GM21528 (cell line): Measurements from ENCODE around the gene KRTAP1-1.
"Not testable (repeated sequence)": the region's sequence is repeated elsewhere in the genome, so short reads cannot be mapped to it uniquely, and the experiment has no call there.

Experiments
- ATAC-seq: cut with Tn5 transposase; IDR thresholded peaks from one replicate; pipeline ENCODE4 v1.9.1; 2021; ENCODE audit warnings: mild to moderate bottlenecking, moderate library complexity; ENCODE audit not compliant: unreplicated experiment, low FRiP score

Gene KRTAP1-1

DNA sequence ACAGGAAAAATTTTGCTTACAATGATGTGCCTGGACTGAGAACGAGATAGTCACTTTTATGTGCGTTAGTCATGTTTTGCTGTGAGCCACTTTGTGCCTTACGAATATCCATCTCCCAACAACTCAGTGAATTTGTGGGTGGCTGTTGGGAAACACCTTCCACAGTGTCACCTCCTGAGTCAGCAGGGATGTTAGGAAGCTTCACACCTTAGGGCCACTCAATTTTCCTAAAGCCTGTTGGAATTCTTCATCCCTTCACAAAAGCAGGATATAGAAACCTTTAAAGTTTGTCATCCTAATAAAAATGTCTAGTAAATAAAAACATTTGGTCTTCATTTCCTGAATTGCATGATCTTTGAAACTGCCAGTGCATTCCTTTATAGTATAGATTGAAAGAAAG is 28.1 kb downstream of the KRTAP1-1 start:
- no peak for ATAC-seq

DNA sequence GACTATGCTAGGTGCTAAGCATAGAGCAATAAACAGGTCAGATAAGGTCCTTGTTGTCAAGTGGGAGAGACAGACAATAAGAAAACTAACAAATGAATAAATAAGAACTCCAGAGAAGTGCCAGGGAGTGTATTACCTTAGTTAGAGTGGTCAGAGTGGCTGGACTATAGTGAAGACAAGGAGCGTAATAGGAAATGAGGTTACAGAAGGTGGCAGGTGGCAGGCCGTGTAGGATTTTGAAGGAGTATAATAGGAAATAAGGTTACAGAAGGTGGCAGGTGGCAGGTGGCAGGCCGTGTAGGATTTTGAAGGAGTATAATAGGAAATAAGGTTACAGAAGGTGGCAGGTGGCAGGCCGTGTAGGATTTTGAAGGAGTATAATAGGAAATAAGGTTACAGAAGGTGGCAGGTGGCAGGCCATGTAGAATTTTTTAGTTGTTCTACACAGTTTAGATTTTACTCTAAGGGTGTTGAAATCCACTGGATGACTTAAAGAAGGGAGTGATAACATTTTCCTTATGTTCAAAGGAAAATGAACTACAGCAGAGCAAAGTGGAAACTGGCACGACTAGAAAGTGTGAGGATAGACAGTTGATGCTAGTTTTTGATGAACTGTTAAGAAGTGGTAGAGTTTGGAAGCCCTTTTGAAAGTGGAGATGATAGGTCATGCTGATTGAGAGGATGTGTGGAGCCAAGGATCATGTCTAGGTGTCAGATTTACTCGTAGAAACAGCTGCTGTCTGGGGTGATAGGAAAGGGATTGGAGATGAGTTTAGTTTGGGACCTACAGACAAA is 28.7 kb downstream of the KRTAP1-1 start:
- ATAC-seq = no peak

DNA sequence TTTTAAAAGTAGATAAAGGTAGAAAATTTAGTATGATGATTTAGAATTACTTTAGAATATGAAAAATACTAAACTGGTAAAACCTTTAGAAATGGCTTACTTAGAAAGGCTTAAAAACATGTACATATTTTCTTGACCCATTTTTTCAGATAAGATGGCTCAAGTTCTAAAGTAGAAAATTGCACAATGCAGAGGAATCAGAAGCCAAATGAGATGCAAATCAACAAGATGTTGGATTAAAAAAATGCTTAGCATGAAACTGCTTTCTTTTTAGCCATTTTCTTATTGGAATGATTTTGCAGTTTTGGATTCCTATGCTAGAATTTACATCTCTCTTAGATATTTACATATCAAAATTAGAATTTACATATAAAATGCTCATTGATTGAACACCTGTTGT is 30.8 kb downstream of the KRTAP1-1 start:
- no peak for ATAC-seq

DNA sequence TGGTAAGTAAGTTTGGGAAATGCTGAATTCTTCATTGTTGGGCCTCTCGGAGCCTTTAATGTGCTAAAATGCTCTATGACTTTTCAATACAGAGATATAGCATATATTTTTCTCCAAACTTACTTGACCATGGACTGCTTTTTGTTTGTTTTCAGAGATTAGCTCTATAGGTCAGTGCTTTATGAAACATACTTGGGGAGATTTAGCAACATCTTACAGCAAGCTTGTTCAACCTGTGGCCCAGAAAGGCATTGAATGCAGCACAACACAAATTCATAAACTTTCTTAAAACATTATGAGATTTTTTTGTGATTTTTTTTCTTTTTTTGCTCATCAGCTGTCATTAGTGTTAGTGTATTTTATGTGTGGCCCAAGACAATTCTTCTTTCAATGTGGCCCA is 31.3 kb downstream of the KRTAP1-1 start:
- no peak for ATAC-seq

DNA sequence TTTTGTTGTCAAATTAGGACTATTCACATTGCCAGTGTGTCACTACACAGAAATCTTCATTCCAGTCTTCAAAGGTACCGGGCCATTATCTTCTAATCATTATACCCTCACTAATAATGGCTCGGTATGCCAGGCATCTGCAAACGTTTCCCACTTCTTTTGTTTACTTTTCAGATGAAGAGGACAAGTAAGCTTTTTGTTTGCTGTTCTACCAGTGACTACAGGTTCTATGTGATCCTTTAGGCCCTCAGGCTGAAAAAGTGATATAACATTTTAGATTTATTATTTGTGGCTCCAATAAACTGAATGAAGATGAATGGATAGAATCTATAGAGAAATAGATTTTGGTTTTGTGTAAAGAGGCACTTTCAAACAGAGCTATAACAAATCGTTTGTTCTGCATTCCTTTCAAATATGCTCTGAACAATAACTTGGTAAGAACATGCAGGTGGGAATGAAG is 31.9 kb downstream of the KRTAP1-1 start:
- no peak for ATAC-seq

DNA sequence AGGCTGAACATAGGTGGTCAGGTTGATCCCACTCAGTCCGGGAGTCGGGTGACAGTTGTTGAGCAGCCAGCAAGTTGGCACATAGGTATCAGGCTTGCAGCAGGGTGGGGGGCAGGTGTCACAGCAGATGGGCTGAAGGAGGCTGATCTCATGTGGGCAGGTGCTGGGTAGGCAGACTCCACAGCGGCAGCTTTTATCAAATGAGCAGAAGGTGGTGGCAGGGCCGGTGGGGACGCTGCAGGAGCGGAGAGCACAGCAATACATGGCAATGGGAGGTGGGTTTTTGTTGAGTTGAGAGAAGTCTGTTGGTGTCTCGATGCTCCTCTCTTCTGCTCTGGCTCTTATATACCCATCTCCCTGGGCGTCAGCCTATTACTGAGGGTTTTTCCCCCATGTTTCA is 32.4 kb downstream of the KRTAP1-1 start, which contains the start of gene KRTAP3-1:
Gene KRTAP3-1, minus strand, starts transcription at position 318 of the 400 bp plus-strand sequence. Its CDS starts 54 bp downstream, at position 264.
- ATAC-seq = no peak

DNA sequence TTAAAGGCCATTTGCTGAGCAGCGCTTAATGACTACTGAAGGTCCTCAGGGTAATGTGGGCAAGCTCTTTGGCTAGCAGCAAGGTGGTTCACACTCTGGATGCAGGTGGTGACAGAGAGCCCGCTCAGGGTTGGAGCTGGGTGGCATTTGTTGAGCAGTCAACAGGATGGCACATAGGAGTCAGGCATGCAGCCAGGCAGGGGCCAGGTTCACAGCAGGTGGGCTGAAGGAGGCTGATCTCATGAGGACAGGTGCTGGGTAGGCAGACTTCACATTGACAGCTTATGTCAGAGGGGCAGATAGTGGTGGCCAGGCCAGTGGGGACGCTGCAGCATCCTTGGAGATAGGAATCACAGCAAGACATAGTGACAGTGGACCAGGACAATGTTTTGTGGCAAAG is 36.9 kb downstream of the KRTAP1-1 start:
- no peak for ATAC-seq

DNA sequence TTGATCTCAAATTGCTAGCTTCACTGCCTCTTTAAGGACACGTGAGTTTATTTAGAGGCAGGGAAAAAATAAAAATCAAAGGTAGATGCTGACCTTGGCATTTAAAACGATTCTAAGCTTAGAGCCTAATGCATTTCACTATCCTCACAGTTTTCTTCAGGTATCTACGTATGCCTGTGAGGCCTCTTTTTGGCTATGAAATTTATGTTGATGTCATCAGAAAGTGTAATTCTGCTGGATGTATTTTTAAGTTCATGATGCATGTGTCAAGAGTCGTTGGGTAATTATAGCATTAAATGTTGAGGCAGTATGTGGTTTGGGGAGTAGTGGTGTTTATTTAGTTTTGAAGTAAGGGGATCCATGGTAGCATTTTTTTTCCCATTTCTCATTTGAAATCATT is 37.3 kb downstream of the KRTAP1-1 start:
- ATAC-seq = no peak

DNA sequence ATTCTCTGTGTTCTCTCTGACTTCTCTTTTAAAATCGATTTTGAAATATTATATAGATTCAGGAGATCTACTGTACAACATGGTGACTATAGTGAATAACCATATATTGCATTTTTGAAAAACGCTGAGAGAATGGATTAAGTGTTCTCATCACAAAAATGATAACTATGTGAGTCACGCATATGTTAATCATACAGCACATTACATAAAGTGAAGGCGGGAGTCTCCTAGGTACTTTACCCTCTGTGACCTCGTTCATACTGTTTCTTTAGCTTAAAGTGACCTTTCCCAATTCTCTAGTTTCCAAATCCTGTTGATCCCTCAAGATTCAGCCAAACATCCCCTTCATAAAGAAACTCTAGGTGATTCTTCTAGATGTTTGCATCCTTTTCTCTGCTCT is 38.4 kb downstream of the KRTAP1-1 start:
- no peak for ATAC-seq

DNA sequence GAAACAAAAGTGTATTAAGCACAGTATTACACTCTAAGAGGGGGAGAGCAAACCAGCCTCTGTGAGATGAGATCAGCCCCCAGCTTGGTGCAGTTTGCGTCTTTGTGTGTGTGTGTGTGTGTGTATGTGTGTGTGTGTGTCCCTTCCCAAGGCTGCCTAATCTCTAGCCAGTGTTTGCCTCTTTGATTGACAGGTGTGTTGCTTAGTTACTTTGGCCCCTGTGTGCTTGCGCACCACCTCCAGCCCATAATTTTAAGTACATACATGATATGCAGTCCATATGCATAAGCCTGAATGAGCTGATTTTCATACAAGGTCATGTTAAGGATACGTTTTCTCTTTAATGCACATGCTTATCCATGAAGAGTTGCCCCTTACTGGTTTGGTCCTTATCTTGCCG is 39.5 kb downstream of the KRTAP1-1 start:
- ATAC-seq = no peak

DNA sequence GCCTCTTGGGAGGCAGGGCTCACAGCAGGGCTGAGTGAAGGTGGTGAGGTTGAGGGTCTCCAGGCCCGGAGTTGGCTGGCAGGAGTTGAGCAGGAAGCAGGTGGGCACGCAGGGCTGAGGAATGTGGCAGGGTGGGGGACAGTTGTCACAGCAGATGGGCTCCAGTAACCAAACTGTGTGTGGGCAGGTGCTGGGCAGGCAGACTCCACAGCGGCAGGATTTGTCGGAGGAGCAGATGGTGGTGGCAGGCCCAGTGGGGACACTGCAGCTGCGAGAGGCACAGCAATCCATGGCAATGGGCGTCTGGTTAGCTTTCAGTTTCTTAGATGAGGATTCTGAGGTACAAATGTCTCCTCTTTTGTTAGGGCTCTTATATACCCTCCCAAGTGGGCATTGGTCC is 41.7 kb downstream of the KRTAP1-1 start, which contains the start of gene KRTAP3-2:
Gene KRTAP3-2, minus strand, starts transcription at position 344 of the 400 bp plus-strand sequence. Its CDS starts 53 bp downstream, at position 291.
- not testable (repeated sequence) for ATAC-seq

DNA sequence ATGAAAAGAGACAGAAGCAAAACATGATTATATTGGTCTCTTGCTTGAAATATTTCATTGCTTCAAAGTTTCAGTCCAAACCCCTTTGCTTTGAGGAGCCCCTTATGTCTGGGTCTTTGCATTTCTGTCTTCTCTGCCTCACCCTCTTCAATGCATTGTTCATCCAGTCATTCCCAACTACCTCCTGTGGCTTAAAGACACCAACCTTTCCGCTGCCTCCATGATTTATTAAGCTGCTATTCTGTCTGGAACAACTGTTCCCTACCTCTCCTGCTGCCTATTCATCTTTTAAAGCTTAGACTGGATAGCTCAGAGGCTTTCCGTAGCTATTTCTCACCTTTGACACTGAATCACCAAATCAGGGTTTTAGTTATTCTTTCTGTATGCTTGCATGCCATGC is 43.9 kb downstream of the KRTAP1-1 start:
- ATAC-seq = no peak

DNA sequence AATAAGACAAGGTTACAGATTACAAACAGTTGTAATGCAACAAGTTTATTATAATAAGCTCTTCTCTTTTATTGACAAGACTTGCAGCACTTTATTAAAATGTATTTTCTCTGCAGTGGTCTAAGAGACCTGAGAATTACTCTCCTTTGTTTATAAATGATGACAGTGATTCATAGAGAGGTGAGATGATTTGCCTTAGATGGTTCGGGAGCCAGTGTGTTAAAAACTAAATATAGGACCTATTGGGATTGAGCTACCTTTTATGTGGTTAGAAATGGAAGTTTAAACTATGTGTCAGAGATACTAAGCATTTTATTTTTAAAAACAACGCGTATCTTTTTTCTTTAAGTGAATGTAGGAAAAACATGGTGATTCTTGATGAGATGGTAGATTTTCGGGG is 44.4 kb downstream of the KRTAP1-1 start:
- no peak for ATAC-seq

DNA sequence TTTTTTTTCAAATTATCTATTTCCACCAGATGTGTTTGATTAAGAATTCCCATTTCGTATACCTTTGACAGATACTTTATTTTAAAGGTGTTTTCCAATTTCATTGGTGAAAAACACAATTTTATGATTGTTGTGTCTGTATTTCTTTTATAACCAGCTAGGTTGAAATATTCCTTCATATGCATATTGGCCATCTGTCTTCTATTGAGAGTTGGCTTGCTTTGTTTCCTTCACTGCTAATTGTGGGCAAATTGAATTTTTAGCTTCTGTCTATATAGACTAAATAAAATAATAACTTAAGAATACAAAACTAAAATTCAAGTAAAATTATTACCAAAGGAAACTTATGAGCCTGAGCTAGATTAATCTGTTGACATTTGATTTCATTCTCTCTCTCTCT is 46.1 kb downstream of the KRTAP1-1 start:
- no peak for ATAC-seq

DNA sequence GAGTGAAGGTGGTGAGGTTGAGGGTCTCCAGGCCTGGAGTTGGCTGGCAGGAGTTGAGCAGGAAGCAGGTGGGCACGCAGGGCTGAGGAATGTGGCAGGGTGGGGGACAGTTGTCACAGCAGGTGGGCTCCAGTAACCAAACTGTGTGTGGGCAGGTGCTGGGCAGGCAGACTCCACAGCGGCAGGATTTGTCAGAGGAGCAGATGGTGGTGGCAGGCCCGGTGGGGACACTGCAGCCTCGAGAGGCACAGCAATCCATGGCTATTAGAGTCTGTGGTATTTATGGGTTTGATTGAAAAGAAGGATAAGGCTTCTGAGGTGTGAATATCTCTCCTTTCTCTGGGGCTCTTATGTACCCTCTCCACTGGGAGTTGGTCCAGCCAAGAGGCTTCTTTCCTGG is 47.4 kb downstream of the KRTAP1-1 start, which contains the start of gene KRTAP3-3:
Gene KRTAP3-3, minus strand, starts transcription at position 326 of the 400 bp plus-strand sequence. Its CDS starts 67 bp downstream, at position 259.
- no peak for ATAC-seq

DNA sequence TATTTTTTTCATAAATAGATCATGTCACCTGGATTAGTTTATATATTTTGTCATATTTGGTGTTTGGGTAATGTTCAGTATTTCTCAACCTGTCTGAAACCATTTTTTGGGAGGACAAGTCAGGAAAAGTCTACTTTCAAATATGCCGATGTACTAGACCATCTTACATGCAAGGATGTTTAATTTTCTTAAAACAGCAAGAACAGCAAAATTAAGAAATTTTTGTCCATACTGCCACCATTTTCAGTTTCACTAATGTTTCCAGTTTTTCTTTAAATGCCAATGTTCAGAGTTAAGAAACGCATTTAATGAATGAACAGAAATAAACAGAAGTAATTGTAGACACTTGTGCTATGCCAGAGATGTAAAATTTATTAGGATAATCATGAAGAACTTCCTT is 48.2 kb downstream of the KRTAP1-1 start:
- ATAC-seq = no peak

DNA sequence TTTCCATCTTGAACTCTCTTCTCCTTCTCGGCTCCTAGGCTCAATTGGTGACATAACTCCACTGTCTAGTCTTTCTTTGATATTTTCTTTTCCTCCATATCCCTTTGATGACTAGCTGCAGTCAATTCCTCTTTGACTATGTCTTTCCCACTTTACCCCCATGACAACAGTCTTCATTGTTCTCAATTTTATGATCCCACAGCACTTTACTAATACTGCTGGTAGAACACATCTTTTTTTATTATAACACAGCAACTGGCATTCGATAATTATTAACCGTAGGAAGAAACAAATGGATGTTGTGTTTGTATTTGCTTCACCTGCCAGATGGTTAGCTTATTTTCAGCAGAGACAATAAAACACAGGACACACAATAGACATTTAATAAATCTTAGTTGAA is 48.6 kb downstream of the KRTAP1-1 start:
- no peak for ATAC-seq
